ENCODE data around the gene STAT5B.

GRCh38 chr17:42276609-42277341 lies 584 bp upstream of the STAT5B start:
- TF ChIP-seq CEBPB (IDR thresholded peaks at IDR 0.05) (no peak), TAF1 (IDR thresholded peaks at IDR 0.05; ENCODE audit: low read depth) (no peak), REST (IDR thresholded peaks at IDR 0.05; ENCODE audit: low read depth) (peak; percentile 46; the same call in 1 of the 2 replicates), MAX (IDR thresholded peaks at IDR 0.05) (peak; percentile 39; the same call in 1 of the 2 replicates), YY1 (IDR thresholded peaks at IDR 0.05; ENCODE audit: low read depth) (no peak)

Data from Ishikawa (cell line).